KOPT-K1 (cell line): ENCODE data around the gene HACD2.
"Not testable (repeated sequence)": the region's sequence is repeated elsewhere in the genome, so short reads cannot be mapped to it uniquely, and the experiment has no call there.

Source experiments
- H3K27ac ChIP-seq: fragments of 200-600 bp; sonication (generic); 2 replicates; pipeline ENCODE4 v1.5.1; 2016; ENCODE audit warnings: antibody characterized with exemption, mild to moderate bottlenecking, low read depth, low read length; ENCODE audit not compliant: poor library complexity, severe bottlenecking
- H3K36me3 ChIP-seq: fragments of 200-600 bp; sonication (generic); 2 replicates; pipeline ENCODE4 v1.5.1; 2017; ENCODE audit warnings: antibody characterized with exemption, mild to moderate bottlenecking, low read length, moderate library complexity; ENCODE audit not compliant: insufficient read depth
- H3K9me3 ChIP-seq: fragments of 200-600 bp; sonication (generic); 2 replicates; pipeline ENCODE4 v1.5.1; 2017; ENCODE audit warnings: antibody characterized with exemption, low read length, mild to moderate bottlenecking; ENCODE audit not compliant: insufficient read depth, poor library complexity, severe bottlenecking

Gene HACD2

GRCh38 chr3:123620343-123620742 is 35.5 kb upstream of the HACD2 start:
- Histone ChIP-seq H3K36me3 (no peaks in the 10 kb centered on the region), H3K27ac (no peak overlapping the region), H3K9me3 (no peaks in the 10 kb centered on the region)

GRCh38 chr3:123618768-123619484 is 34.1 kb upstream of the HACD2 start:
- no peaks in the 10 kb centered on the region for H3K36me3 ChIP-seq

DNA sequence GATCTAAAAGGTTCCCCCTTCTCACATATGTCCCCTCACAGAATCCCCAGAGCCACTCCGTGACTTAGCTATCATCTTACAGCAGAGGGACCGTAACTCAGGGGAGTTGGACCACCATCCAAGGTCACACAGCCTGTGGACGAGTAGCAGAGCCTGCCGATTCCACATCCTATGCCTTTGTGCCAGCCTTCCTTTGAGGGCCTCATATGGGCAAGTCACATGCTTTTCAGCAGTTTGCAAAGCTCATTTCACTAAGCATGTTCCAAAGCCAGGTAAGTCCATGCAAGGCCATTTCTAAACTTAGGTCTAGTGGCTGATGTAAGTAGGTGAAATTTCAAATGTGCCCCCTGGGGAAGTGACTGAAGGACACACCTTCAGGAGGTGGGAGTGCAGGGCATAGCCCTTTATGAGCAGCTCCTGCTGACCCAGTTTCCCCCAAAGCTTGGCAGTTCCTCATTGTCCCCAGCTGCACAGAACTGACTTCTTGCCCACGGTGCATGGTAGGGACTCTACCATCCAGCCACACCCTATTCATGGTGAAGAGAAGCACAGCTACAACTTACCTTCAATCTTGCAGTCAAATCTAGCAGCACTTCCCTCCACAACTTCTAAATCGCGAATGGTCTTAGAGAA is 33.3 kb upstream of the HACD2 start:
- H3K36me3 ChIP-seq: no peaks in the 10 kb centered on the region
- no peaks in the 10 kb centered on the region for H3K9me3 ChIP-seq
- no peak overlapping the region for H3K27ac ChIP-seq

More at GRCh38 chr3:123618768-123619484, 34.1 kb upstream of the HACD2 start:
- Histone ChIP-seq H3K9me3 (no peaks in the 10 kb centered on the region), H3K27ac (no peak overlapping the region)

GRCh38 chr3:123616593-123616992 is 31.7 kb upstream of the HACD2 start:
- H3K36me3 ChIP-seq: peaks cover 7% of the 10 kb centered on the region; the same call in 1 of the 2 replicates
- H3K27ac ChIP-seq: no peak overlapping the region
- H3K9me3 ChIP-seq: no peaks in the 10 kb centered on the region

GRCh38 chr3:123613543-123613942 is 28.7 kb upstream of the HACD2 start:
- peaks cover 7% of the 10 kb centered on the region; the same call in 1 of the 2 replicates for H3K36me3 ChIP-seq
- H3K9me3 ChIP-seq: no peaks in the 10 kb centered on the region
- no peak overlapping the region for H3K27ac ChIP-seq

GRCh38 chr3:123611674-123612073 is 26.8 kb upstream of the HACD2 start:
- H3K9me3 ChIP-seq, H3K27ac ChIP-seq, H3K36me3 ChIP-seq: not testable (repeated sequence)

- Histone ChIP-seq H3K9me3 (no peaks in the 10 kb centered on the region), H3K27ac (no peak overlapping the region), H3K36me3 (peaks cover 7% of the 10 kb centered on the region; the same call in 1 of the 2 replicates)
Observed at GRCh38 chr3:123611082-123611481, 26.2 kb upstream of the HACD2 start.

GRCh38 chr3:123610331-123610730 is 25.5 kb upstream of the HACD2 start:
- no peaks in the 10 kb centered on the region for H3K9me3 ChIP-seq
- H3K27ac ChIP-seq: no peak overlapping the region
- peaks cover 7% of the 10 kb centered on the region; the same call in 1 of the 2 replicates for H3K36me3 ChIP-seq

GRCh38 chr3:123609063-123609462 is 24.2 kb upstream of the HACD2 start:
- Histone ChIP-seq H3K27ac (no peak overlapping the region), H3K36me3 (peaks cover 7% of the 10 kb centered on the region; the same call in 1 of the 2 replicates), H3K9me3 (no peaks in the 10 kb centered on the region)

DNA sequence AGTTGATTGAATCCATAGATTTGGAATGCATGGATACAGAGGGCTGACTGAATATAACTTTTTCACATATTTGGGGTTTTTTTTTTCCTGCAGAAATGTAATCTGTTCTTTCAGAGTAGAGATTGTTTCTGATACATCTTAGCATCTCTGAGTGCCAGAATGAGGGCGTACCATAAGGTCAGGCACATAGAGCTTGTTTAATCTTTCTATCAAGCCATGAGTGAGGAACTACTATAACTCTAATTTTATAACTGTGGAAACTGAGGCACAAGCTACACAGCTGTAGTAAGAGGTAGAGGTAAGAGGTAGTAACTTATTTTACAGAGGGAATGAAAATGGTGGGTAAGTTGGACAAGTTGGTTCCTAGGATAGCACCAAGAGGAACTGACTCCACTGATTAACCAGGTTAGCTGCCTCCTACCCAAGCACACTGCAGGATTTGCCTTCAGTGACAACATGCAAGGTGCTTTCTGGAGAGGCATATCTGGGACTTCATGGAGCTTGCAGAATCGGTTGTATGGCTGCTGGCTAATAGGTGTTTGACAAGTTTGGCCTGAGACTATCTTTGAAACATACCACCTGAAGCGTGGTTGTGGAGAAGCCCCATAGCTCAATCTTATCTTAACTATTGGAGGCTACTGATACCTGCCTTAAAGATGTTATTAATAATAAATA is 23.5 kb upstream of the HACD2 start:
- peaks cover 7% of the 10 kb centered on the region; the same call in 1 of the 2 replicates for H3K36me3 ChIP-seq
- no peak overlapping the region for H3K27ac ChIP-seq
- no peaks in the 10 kb centered on the region for H3K9me3 ChIP-seq

DNA sequence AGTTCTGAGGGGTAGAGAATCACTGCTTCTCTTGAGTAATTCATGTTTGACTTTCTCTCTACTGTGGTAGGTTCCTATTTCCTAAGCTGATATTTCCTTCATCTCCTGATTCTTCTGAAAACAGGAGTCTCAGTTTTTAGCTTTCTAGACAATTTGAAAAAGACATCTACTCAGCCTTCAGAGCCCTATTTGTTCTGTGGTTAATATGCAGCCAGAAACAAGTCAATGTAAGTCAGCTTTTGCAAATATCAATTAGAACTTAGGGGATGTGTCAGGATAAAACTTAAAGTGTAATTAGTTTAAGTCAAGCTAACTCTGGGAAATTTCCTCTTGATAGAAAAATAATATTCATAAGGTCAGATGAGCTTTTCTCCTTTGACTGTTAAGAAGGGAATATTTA is 21.7 kb upstream of the HACD2 start:
- H3K27ac ChIP-seq: no peak overlapping the region

GRCh38 chr3:123605789-123606234 is 21.0 kb upstream of the HACD2 start:
- H3K27ac ChIP-seq: no peak overlapping the region
- H3K36me3 ChIP-seq: no peaks in the 10 kb centered on the region
- H3K9me3 ChIP-seq: no peaks in the 10 kb centered on the region

More for the DNA sequence above, 21.7 kb upstream of the HACD2 start:
- no peaks in the 10 kb centered on the region; the same call in 1 of the 2 replicates for H3K36me3 ChIP-seq
- H3K9me3 ChIP-seq: no peaks in the 10 kb centered on the region

DNA sequence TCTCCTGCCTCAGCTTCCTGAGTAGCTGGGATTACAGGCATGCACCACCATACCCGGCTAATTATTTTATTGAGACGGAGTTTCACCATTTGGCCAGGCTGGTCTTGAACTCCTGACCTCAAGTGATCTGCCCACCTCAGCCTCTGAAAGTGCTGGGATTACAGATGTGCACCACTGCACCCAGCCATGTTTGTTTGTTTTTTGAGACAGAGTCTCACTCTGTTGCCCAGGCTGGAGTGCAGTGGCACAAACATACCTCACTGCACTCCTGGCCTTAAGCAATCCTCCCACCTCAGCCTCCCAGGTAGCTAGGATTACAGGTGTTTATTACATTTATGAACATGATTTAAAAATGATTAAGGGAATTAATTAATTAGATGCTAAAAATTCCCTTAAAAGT is 18.3 kb upstream of the HACD2 start:
- not testable (repeated sequence) for H3K27ac ChIP-seq, H3K9me3 ChIP-seq, H3K36me3 ChIP-seq

GRCh38 chr3:123602325-123602724 is 17.5 kb upstream of the HACD2 start:
- H3K9me3 ChIP-seq: no peaks in the 10 kb centered on the region
- H3K36me3 ChIP-seq: no peaks in the 10 kb centered on the region
- no peak overlapping the region for H3K27ac ChIP-seq

- H3K27ac ChIP-seq, H3K36me3 ChIP-seq, H3K9me3 ChIP-seq: not testable (repeated sequence)
Observed at GRCh38 chr3:123600863-123601262, 16.0 kb upstream of the HACD2 start.
